CD4-positive, alpha-beta T cell treated with Interleukin-4 for 4 hours (primary cell): ENCODE results near the gene TM4SF18.
"Not testable (repeated sequence)": the region's sequence is repeated elsewhere in the genome, so short reads cannot be mapped to it uniquely, and the experiment has no call there.

Source experiments
- DNase-seq: peaks from one replicate; pipeline ENCODE4 v3.0.0-alpha.2; 2020

Gene TM4SF18, protein sequence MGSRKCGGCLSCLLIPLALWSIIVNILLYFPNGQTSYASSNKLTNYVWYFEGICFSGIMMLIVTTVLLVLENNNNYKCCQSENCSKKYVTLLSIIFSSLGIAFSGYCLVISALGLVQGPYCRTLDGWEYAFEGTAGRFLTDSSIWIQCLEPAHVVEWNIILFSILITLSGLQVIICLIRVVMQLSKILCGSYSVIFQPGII

GRCh38 chr3:149333176-149333859, at the start of gene TM4SF18:
Gene TM4SF18, minus strand, starts transcription at chr3:149333636. Its CDS starts 254 bp downstream, at chr3:149333382.
- no peak for DNase-seq

DNA sequence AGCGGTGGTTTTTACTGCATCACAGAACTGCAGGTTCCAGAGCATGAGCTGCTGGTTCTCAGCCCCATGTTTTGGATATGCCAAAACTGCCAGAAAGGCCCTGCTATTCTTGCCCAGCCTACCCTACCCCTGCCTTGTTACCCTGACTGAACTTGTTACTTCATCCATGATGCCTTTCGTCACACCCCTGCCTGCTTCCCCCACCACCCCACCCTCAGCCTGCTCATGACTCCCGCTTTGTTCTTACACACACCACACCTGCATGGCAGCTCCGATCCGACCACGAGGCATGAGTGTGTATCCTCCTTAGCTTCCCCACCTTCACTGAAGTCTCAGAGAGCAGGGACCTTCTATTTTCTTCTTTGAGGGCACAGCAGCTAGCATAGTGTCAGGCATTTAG, 49.1 kb upstream of the TM4SF18 start:
- no peak for DNase-seq

DNA sequence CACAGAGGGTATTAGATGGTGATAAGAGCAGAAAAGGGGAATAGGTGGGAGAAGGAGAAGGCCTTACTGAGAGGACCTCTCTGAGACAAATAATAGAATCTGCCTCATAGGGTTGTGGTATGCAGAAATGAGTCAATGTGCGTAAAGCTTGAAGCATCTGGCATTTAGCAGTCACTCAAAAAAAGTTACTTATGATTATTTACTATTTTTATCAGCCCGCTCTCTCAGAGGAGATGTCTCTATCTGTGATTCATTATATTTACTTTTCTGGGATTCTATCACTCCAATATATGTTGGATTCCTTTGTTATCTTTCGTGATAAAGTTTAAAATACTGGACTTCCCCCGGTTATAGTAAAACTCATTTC, 48.6 kb upstream of the TM4SF18 start:
- no peak for DNase-seq

- DNase-seq, result no peak
These were observed 48.0 kb upstream of the TM4SF18 start for GRCh38 chr3:149381173-149382100.

- not testable (repeated sequence) for DNase-seq
These were observed 46.8 kb upstream of the TM4SF18 start for GRCh38 chr3:149380220-149380619.

- DNase-seq, result no peak
These were observed 45.3 kb upstream of the TM4SF18 start for GRCh38 chr3:149378478-149379309.

- no peak for DNase-seq
These were observed 44.2 kb upstream of the TM4SF18 start, which contains the start of gene TM4SF1 for GRCh38 chr3:149377408-149378364. Gene TM4SF1, minus strand, starts transcription at chr3:149377649. Its CDS starts 102 bp downstream, at chr3:149377547.

GRCh38 chr3:149376718-149377407, 43.4 kb upstream of the TM4SF18 start:
- no peak for DNase-seq

GRCh38 chr3:149375501-149376196, 42.2 kb upstream of the TM4SF18 start:
- DNase-seq, result no peak

DNA sequence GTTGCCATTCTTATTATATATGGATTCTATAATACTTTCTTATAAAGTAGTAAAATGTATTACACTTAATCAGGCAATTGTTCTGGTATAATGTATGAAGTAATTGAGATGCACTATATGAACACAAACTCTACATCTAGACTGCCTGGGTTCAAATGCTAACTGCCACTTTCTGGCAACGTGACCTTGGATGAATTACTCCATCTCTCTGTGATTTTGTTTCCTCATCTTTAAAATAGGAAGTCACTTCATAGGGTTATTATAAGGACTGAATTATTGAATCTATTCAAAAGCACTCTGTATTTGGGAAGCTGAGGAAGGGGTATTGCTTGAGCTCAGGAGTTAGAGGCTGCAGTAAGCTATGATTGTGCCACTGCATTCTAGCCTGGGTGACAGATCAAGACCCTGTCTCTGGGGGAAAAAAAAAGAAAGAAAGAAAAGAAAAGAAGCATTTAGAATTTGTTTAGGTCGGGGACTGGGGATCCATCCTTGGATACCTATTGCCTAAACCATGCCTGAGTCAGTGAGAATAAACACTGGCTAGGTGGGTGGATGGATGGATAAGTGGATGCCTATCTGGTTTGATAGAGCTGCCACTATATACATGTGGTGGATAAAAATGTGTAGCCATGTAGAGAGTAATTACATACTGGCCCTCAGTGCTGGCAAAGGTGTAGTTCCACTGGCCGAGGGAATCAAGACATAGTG, 41.5 kb upstream of the TM4SF18 start:
- DNase-seq, result no peak

DNA sequence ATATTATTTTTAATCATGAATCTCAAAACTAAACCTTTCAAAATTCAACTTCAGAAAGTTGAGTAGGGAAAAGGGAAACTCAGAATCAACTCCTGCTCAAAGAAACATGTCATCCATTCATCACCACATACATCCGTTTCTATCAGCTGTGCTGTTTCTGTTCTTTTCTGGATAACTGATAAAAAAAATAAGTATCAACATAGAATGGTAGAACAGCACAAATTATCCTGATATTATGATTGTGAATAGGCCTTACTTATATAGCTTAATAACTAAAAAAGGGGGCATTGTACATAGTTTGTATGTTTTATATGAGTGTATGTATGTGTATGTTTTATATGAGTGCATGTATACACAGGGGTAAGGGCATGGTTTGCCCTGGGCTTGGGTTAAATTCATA, 41.0 kb upstream of the TM4SF18 start:
- no peak for DNase-seq

DNA sequence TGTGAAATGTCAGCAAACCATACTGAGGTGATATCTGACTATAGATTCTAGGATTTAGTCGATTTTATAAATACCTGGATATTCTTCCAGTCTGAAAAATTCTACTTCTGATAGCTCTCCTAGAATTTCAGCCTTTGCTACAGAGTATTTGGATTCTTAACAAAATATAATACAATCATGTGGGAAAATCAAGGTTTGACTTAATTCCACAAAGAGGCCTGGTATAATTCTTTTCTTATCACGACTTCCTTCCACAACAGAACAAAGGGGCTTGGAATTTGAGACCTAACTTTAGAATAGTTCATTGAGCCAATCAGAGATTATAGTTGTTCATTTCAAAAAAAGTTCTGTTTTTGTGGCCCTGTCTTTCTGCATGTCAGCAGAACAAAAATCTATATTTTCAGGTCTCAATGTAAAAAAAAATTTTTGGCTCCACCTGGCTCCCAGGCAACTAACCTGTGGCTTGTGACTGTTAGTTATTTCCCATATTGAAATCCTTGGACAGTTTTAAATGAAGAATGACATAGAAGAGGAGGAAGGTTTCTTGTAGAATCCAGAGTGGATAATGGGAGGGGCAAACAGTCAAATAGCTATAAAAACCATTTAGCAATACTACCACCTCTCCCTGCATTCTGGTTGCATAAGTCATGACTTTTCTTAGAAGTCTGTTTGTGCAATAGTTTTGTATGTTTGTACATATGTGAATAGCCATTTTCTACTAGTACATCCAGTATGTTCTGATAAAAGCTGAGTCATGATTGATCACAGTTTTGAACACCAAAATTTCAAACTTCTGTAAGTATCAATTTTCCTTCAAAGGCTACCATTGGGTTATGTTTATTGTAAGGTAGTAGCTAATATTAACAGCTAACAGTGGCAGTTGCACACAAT, 40.0 kb upstream of the TM4SF18 start:
- DNase-seq, result no peak

GRCh38 chr3:149371723-149372114, 38.3 kb upstream of the TM4SF18 start:
- no peak for DNase-seq

DNA sequence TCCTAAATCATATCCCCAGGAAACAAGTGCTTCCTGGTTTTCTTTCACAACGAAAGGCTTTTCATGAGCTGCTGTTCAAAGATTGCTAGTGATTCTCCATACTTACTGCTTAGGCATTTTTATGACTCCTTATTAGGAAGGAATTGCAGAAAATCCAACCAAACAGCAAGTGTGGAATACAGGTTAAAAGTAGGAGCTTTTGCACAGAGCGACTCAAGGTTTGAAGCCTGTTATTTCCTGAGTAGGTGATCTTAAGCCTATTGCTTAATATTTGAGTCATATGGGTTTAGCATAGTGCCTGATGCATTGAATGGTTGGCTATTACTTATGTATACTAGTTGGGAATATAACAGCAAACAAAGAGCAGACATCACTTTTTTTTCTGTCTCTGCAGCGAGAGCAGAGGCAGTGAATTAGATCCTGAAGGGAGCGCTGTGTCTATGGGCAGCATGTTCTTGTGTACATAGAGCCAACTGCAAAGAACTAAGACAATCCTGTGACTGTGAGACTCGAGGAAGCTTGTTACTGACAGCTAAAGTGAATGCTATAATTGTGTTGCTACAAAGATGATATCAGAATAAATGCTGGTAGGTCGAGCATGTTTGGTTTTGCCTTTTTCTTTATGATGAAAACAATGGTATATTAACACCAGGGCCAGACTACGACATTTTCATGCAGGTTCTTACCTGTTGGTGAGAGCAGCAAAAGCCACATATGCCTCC, 37.7 kb upstream of the TM4SF18 start:
- DNase-seq, result no peak

GRCh38 chr3:149369991-149370866, 36.8 kb upstream of the TM4SF18 start:
- no peak for DNase-seq

- no peak for DNase-seq
These were observed 35.5 kb upstream of the TM4SF18 start for GRCh38 chr3:149368674-149369497.
